ENCODE results near the gene PITPNC1.
"Not testable (repeated sequence)": the region's sequence is repeated elsewhere in the genome, so short reads cannot be mapped to it uniquely, and the experiment has no call there.

- not testable (repeated sequence) for TF ChIP-seq CTCF, POLR2A (IDR thresholded peaks at IDR 0.05)
Measured at GRCh38 chr17:67331381-67332161, 45.5 kb upstream of the PITPNC1 start.

All from suprapubic skin (tissue), 3 donors.